ENCODE results near the gene MSH5. TPM values are rescaled to one million over a fixed set of nuclear protein-coding genes. Genes with fewer than 3 reads are reported as not detected.

MSH5 gene
- total and polyA plus RNA-seq, 2 of the 13 experiments (the other 11 are each of a cell fraction or from before 2014, with no cell fraction given), result 10.2 to 38.7 TPM

GRCh38 chr6:31707701-31708100 lies 32.1 kb upstream of the MSH5 start:
- in situ Hi-C loops (cut with HindIII; ENCODE audit: extremely low pct_ligation_motif_present, low pct_unique_long_range_greater_than_20kb) (no loop called here), intact Hi-C loops (cut with micrococcal nuclease; ENCODE audit: unreplicated experiment) (no loop called here)
- peaks cover 3% of the 10 kb centered on the region for H3K79me2 ChIP-seq (ENCODE audit: insufficient read depth, low read length)
- no peak for TF ChIP-seq ZIK1 (CRISPR knock-in tag; IDR thresholded peaks at IDR 0.05; ENCODE audit: borderline replicate concordance, low read depth)
- TF ChIP-seq, protein P1, sequence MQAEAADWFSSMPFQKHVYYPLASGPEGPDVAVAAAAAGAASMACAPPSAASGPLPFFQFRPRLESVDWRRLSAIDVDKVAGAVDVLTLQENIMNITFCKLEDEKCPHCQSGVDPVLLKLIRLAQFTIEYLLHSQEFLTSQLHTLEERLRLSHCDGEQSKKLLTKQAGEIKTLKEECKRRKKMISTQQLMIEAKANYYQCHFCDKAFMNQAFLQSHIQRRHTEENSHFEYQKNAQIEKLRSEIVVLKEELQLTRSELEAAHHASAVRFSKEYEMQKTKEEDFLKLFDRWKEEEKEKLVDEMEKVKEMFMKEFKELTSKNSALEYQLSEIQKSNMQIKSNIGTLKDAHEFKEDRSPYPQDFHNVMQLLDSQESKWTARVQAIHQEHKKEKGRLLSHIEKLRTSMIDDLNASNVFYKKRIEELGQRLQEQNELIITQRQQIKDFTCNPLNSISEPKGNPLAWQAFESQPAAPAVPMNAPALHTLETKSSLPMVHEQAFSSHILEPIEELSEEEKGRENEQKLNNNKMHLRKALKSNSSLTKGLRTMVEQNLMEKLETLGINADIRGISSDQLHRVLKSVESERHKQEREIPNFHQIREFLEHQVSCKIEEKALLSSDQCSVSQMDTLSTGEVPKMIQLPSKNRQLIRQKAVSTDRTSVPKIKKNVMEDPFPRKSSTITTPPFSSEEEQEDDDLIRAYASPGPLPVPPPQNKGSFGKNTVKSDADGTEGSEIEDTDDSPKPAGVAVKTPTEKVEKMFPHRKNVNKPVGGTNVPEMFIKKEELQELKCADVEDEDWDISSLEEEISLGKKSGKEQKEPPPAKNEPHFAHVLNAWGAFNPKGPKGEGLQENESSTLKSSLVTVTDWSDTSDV (CRISPR knock-in tag; IDR thresholded peaks at IDR 0.05), result 0 out of 2 replicates have a peak, but pooled peaks have one; percentile 70
- H3K27ac ChIP-seq (ENCODE audit: extremely low read length, insufficient read depth, low read length), result no peak overlapping the region
- no peak for DNase-seq (ENCODE audit: low spot score)
- POLR2A ChIA-PET, result interaction anchor here (1.2 kb wide), 1 partner anchor 238 kb away, joined by 3 read pairs; the partner anchor contains the start of gene CFB
- CTCF ChIA-PET (ENCODE audit: low intra/inter-chr PET ratio, low total read pairs), result no interaction called here
- H3K4me2 ChIP-seq (ENCODE audit: low read depth, low read length), result no peak overlapping the region
- H2AFZ ChIP-seq (ENCODE audit: low read length), result no peak overlapping the region
- WGBS (ENCODE audit: low lambda C conversion rate), result 53% methylated on average over 10 of the region's 10 CpGs
- H3K9me3 ChIP-seq (ENCODE audit: low read length), result no peaks in the 10 kb centered on the region
- BruUV-seq (replicated peaks), result no TSS peak
- no peak for FAIRE-seq
- H3K9ac ChIP-seq (ENCODE audit: insufficient read depth, low read depth, low read length), result no peak overlapping the region
- ATAC-seq, result no peak
- H3K4me1 ChIP-seq (ENCODE audit: insufficient read depth, low read length), result peaks cover 16% of the 10 kb centered on the region
- H3K4me3 ChIP-seq (replicated peaks in 1 of 3; ENCODE audit: insufficient read depth in 1 of 3, low read depth in 2 of 3, low read length in 3 of 3), result no peak overlapping the region
- H3K27me3 ChIP-seq (ENCODE audit: control insufficient read depth in 1 of 2, insufficient read depth in 2 of 2, low read length in 2 of 2), result peaks cover 8 to 35% of the 10 kb centered on the region in 2 experiments; a peak in 3 of 5 replicates
- H4K20me1 ChIP-seq (ENCODE audit: insufficient read depth, low read length), result no peaks in the 10 kb centered on the region
- H3K36me3 ChIP-seq (replicated peaks in 1 of 2; ENCODE audit: control insufficient read depth in 1 of 2, insufficient read depth in 2 of 2, low read length in 2 of 2), result no peaks in the 10 kb centered on the region

- peaks cover 9 to 35% of the 10 kb centered on the region in 2 experiments; a peak in 3 of 5 replicates for H3K27me3 ChIP-seq (ENCODE audit: control insufficient read depth in 1 of 2, insufficient read depth in 2 of 2, low read length in 2 of 2)
- no peak overlapping the region for H3K4me2 ChIP-seq (ENCODE audit: low read depth, low read length)
- no peak overlapping the region for H3K9ac ChIP-seq (ENCODE audit: insufficient read depth, low read depth, low read length)
- H3K4me1 ChIP-seq (ENCODE audit: insufficient read depth, low read length), result peaks cover 18% of the 10 kb centered on the region
- TF ChIP-seq HIC2 (CRISPR knock-in tag; IDR thresholded peaks at IDR 0.05; ENCODE audit: low read depth) (no peak), CC2D1A (CRISPR knock-in tag; IDR thresholded peaks at IDR 0.05) (no peak), AGO2 (optimal IDR thresholded peaks at IDR 0.05; ENCODE audit: low read depth, low read length) (no peak), ZNF121 (CRISPR knock-in tag; IDR thresholded peaks at IDR 0.05) (peak; percentile 76), ZNF180 (CRISPR knock-in tag; IDR thresholded peaks at IDR 0.05; ENCODE audit: borderline replicate concordance, low read depth) (no peak), ZNF7 (CRISPR knock-in tag; IDR thresholded peaks at IDR 0.05) (no peak)
- no peak for ATAC-seq
- 85% methylated on average over 3 of the region's 3 CpGs for WGBS (ENCODE audit: low lambda C conversion rate)
- no peak for DNase-seq (ENCODE audit: low spot score)
- in situ Hi-C loops (cut with HindIII; ENCODE audit: extremely low pct_ligation_motif_present, low pct_unique_long_range_greater_than_20kb) (no loop called here), intact Hi-C loops (cut with micrococcal nuclease; ENCODE audit: unreplicated experiment) (no loop called here)
- H3K79me2 ChIP-seq (ENCODE audit: insufficient read depth, low read length), result no peaks in the 10 kb centered on the region
- H3K4me3 ChIP-seq (replicated peaks in 1 of 3; ENCODE audit: insufficient read depth in 1 of 3, low read depth in 2 of 3, low read length in 3 of 3), result no peak overlapping the region
- ChIA-PET POLR2A (interaction anchor here (1.2 kb wide), 1 partner anchor 237 kb away, joined by 3 read pairs; the partner anchor contains the start of gene CFB), CTCF (ENCODE audit: low intra/inter-chr PET ratio, low total read pairs) (no interaction called here)
- no peaks in the 10 kb centered on the region for H4K20me1 ChIP-seq (ENCODE audit: insufficient read depth, low read length)
- no peak overlapping the region for H3K27ac ChIP-seq (ENCODE audit: extremely low read length, insufficient read depth, low read length)
- no TSS peak for BruUV-seq (replicated peaks)
- H3K9me3 ChIP-seq (ENCODE audit: low read length), result no peaks in the 10 kb centered on the region
- FAIRE-seq, result no peak
- H2AFZ ChIP-seq (ENCODE audit: low read length), result no peak overlapping the region
- no peaks in the 10 kb centered on the region for H3K36me3 ChIP-seq (replicated peaks in 1 of 2; ENCODE audit: control insufficient read depth in 1 of 2, insufficient read depth in 2 of 2, low read length in 2 of 2)
Measured at GRCh38 chr6:31708224-31708623, 31.6 kb upstream of the MSH5 start.

Measured in HepG2 (cell line).